DMS153 treated with DMSO at 0.1 percent for 48 hours (cell line): ENCODE data around the gene PCGF2.

Source experiments
- DNase-seq: peaks from one replicate; lab custom pipeline; 2025; ENCODE audit not compliant: unreplicated experiment; lab: John Stamatoyannopoulos, UW

The PCGF2 gene

GRCh38 chr17:38704606-38705522 lies 43.3 kb downstream of the PCGF2 start, which contains the start of gene MLLT6:
Gene MLLT6 (plus strand): TSS chr17:38705273. CDS start chr17:38705633, 360 bp downstream.
- peak; percentile 54 for DNase-seq

GRCh38 chr17:38703742-38704605 lies 44.2 kb downstream of the PCGF2 start:
- peak; percentile 72 for DNase-seq

DNA sequence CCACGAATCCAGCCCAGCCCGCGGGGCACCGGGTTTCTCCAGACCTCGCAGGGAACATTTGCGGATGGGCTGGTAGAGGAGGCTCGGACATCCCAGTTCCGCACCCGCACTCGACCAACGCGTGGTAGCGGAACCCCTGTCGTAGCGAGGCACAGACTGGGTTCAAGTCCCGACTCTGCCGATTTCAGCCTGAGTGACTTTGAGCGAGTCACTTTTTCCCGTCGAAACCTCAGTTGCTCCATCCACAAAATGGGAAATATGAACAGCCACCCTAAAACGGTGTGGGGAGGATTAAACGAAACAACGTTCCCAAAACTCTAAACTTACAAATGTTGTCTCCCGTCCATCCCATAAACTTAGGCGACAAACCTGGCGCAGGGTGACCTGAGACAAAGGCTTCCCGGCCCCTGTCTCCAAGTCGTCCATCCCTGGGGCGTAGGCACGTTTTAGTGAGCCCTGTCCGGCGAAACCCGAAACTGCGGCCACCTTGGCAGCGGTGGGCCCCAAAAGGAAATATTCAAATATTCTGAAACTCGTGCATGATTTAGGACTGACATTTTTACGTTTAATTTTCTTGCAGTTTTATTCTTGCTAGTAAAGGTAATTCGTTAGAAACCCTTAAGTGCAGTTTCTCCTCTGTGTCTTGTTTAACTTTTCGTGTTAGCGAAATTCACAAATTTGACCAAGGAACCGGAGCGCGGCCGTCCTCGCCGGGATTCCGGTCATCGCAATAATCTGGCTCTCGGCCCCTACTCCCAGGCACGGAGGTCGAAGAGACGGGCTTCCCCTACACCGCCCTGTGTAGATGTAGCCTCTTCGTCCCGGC lies 45.0 kb downstream of the PCGF2 start:
- no peak for DNase-seq

- peak; percentile 64 for DNase-seq
Observed at GRCh38 chr17:38702166-38702915, 45.8 kb downstream of the PCGF2 start.

GRCh38 chr17:38701504-38702165 lies 46.5 kb downstream of the PCGF2 start:
- no peak for DNase-seq

- DNase-seq, result no peak
Observed at GRCh38 chr17:38698760-38699159, 49.4 kb downstream of the PCGF2 start.

- no peak for DNase-seq
Observed at GRCh38 chr17:38697061-38697820, 50.9 kb downstream of the PCGF2 start.

GRCh38 chr17:38693700-38694329 lies 54.3 kb downstream of the PCGF2 start:
- no peak for DNase-seq

DNA sequence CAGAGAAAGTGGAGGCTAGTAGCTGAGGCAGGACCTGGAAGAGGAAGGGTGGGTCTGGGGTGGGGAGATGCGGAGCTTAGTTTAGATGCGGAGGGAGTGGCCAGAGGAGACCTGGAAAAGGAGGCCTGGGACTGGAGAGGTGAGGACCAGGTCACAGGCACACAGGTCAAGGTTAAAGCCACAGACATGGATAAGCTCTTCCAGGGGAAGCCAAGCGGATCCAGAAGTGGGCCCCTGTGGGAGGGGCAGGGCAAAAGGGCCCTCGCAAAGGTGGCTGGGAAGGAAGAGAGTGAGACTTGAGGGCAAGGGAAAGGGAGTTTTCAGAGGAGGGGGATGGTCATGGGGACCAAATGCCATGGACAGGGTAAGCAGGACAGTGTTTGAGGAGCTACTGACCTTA lies 57.0 kb downstream of the PCGF2 start:
- DNase-seq, result no peak

DNA sequence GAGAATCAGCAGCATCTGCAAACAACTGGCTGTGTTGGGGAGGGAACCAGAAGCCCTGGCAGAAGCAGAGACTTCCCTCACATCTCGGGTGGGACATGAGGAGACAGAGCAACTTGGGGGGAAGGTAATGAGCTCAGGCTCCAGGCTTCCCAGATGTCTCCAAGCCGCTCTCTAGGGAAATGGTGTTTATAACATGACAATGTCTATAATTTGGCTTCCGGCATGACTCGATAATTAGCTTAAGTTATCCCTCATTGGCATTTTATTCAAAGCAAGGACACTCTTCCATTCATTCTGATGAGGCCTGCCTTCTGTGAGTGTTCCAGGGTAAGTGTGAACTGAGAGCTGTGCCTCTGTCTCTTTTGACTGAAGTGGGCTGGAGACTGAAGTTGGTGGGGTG lies 57.8 kb downstream of the PCGF2 start:
- DNase-seq, result no peak

- no peak for DNase-seq
Observed at GRCh38 chr17:38687286-38687685, 60.9 kb downstream of the PCGF2 start.

DNA sequence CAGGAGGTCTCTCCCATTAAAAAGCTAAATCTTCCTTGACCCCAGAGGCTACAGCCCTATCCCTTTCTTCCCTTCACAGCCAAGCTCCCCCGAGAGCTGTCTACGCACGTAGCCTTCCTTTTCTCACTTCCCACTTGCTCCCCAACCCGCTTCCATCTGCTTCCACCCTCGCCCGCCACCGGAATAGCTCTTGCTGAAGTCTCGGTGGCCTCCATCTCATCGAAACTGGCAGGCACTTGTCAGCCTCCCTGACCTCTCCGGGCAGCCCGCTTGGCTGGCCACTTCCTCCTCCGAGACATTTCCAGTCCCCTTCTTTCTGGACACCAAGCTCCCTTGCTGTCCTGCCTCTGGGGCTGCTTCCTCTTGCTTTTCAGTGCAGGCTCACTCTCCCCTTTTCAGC lies 62.6 kb downstream of the PCGF2 start:
- no peak for DNase-seq
